ENCODE data around the gene IFFO2. TPM values are rescaled to one million over a fixed set of nuclear protein-coding genes. Genes with fewer than 3 reads are reported as not detected.

Gene IFFO2
- total RNA-seq, 1 experiment from 2014 or later, result 15.3 TPM

- Histone ChIP-seq H3K36me3 (no peaks in the 10 kb centered on the region), H3K27me3 (replicated peaks) (peaks cover 38% of the 10 kb centered on the region), H3K4me3 (no peak overlapping the region), H3K27ac (no peak overlapping the region), H3K9me3 (replicated peaks) (no peaks in the 10 kb centered on the region), H3K4me1 (replicated peaks) (no peaks in the 10 kb centered on the region)
- DNase-seq (ENCODE audit: low read depth in 1 of 2, low spot score in 2 of 2), result no peak
Observed at GRCh38 chr1:18868801-18869424, 87.6 kb downstream of the IFFO2 start.

DNA sequence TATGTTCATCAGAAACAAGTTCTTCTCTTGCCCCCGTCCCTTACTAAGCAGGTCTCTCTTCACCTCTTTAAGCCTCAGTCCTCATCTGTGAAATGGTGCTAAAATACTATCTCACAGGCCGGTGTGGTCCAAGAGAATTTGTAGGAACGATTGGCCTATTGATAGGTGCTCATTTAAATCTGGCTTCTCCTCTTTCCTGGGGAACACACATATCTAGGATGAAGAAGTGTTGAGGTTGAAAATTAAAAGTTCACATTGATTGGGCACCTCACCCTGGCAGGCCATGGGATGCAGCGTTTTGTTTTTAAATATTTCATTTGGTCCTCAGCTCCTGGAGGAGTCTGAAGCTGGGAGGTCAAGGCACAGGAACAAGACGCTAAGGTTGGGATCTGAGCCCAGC is 88.1 kb downstream of the IFFO2 start:
- Histone ChIP-seq H3K4me1 (replicated peaks) (no peaks in the 10 kb centered on the region), H3K27me3 (replicated peaks) (peaks cover 38% of the 10 kb centered on the region), H3K4me3 (no peak overlapping the region), H3K36me3 (no peaks in the 10 kb centered on the region), H3K9me3 (replicated peaks) (no peaks in the 10 kb centered on the region), H3K27ac (no peak overlapping the region)
- no peak for DNase-seq (ENCODE audit: low read depth in 1 of 2, low spot score in 2 of 2)

DNA sequence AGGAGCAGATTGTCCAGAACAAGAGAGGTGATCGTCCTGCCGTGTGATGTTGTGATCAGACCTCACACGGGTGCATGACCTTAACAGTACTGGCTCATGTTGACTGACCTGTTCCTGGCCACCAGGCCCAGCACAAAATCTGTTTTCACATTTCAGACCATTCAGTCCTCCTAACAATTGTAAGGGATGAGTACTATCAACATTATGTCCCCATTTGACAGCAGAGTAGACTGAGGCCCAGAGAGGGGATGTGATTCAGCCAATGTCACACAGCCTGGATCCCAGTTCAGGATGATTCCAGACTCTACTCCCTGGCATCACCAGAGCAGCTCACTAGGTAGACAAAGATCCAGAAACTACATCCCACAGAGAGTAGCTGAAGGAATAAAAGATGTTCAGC is 89.6 kb downstream of the IFFO2 start:
- no peak for DNase-seq (ENCODE audit: low read depth in 1 of 2, low spot score in 2 of 2)
- peaks cover 48% of the 10 kb centered on the region for H3K27me3 ChIP-seq (replicated peaks)
- H3K27ac ChIP-seq, result no peak overlapping the region
- no peaks in the 10 kb centered on the region for H3K4me1 ChIP-seq (replicated peaks)
- no peak overlapping the region for H3K4me3 ChIP-seq
- H3K9me3 ChIP-seq (replicated peaks), result no peaks in the 10 kb centered on the region
- no peaks in the 10 kb centered on the region for H3K36me3 ChIP-seq

DNA sequence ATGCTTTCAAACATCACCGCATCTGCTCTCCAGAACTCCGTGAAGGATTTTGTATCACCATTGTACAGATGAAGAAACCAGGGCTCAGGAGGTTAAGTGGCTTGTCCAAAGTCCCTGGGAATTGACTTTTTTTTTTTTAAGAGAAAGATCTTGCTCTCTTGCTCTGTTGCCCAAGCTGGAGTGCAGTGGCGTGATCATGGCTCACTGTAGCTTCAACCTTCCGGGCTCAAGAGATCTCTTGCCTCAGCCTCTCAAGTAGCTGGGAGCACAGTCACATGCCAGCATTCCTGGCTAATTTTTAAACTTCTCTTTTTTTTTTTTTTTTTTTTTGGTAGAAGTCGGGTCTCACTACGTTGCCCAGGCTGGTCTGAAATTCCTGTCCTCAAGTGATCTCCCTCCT is 90.2 kb downstream of the IFFO2 start:
- Histone ChIP-seq H3K27me3 (replicated peaks) (peaks cover 53% of the 10 kb centered on the region), H3K9me3 (replicated peaks) (no peaks in the 10 kb centered on the region), H3K4me3 (no peak overlapping the region), H3K36me3 (no peaks in the 10 kb centered on the region), H3K27ac (no peak overlapping the region), H3K4me1 (replicated peaks) (no peaks in the 10 kb centered on the region)
- DNase-seq (ENCODE audit: low read depth in 1 of 2, low spot score in 2 of 2), result no peak

- no peak for DNase-seq (ENCODE audit: low read depth in 1 of 2, low spot score in 2 of 2)
- H3K36me3 ChIP-seq, result no peaks in the 10 kb centered on the region
- H3K27ac ChIP-seq, result no peak overlapping the region
- H3K9me3 ChIP-seq (replicated peaks), result no peaks in the 10 kb centered on the region
- H3K4me3 ChIP-seq, result no peak overlapping the region
- H3K4me1 ChIP-seq (replicated peaks), result no peaks in the 10 kb centered on the region
- peaks cover 53% of the 10 kb centered on the region for H3K27me3 ChIP-seq (replicated peaks)
Observed at GRCh38 chr1:18865176-18865575, 91.3 kb downstream of the IFFO2 start.

GRCh38 chr1:18861590-18861989 is 94.9 kb downstream of the IFFO2 start:
- Histone ChIP-seq H3K4me1 (replicated peaks) (no peaks in the 10 kb centered on the region), H3K9me3 (replicated peaks) (no peaks in the 10 kb centered on the region), H3K4me3 (no peak overlapping the region), H3K27me3 (replicated peaks) (peaks cover 36% of the 10 kb centered on the region), H3K36me3 (no peaks in the 10 kb centered on the region), H3K27ac (no peak overlapping the region)
- DNase-seq (ENCODE audit: low read depth in 1 of 2, low spot score in 2 of 2), result no peak

DNA sequence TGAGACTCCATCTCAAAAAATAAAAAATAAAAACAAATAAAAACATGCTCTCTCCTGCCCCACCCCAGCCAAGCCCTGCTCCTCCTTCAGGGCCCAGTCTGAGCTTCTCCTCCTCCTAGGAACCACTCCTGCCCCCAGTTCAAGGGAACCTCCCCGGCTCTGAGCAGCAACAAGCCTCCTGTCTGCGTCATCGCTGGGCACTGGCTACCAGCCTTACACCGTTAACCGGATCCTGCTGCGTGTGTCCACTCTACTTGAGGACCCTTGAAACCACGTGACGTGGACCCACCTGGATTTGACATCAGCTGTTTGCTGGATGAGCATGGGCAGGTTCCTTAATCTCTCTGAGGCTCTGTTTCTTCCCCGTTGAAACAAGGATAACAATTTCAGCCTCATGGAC is 95.4 kb downstream of the IFFO2 start:
- H3K4me1 ChIP-seq (replicated peaks), result no peaks in the 10 kb centered on the region
- H3K36me3 ChIP-seq, result no peaks in the 10 kb centered on the region
- H3K27ac ChIP-seq, result no peak overlapping the region
- no peaks in the 10 kb centered on the region for H3K9me3 ChIP-seq (replicated peaks)
- H3K27me3 ChIP-seq (replicated peaks), result peaks cover 36% of the 10 kb centered on the region
- DNase-seq (ENCODE audit: low read depth in 1 of 2, low spot score in 2 of 2), result no peak
- H3K4me3 ChIP-seq, result no peak overlapping the region

DNA sequence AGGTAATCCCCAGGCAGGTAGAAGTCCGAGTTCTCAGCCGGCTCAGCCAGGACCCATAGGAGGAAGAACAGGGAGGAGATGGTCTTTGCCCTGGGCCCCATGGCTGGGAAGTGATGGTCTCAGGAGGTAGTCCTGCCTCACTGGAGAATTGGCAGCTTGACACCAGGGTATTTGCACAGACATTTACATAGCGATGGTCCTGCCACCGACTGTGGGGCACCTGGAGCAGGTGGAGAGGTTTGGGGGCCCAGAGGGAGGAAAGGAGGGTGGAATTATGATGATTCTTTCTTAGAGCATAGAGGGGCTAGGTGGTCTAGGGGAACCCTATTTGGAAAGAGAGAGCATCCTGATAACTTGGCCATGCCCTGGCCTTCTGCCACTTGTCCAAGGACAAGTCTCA is 96.9 kb downstream of the IFFO2 start, which contains the start of gene TAS1R2:
Gene TAS1R2, minus strand, starts transcription at position 101 of the 400 bp plus-strand sequence. Its CDS starts 0 bp downstream, at position 101.
- Histone ChIP-seq H3K27ac (no peak within 1 kb of the TSS), H3K4me1 (replicated peaks) (no peaks in the 10 kb centered on the region), H3K4me3 (no peak within 1 kb of the TSS), H3K9me3 (replicated peaks) (no peaks in the 10 kb centered on the region), H3K27me3 (replicated peaks) (peaks cover 23% of the 10 kb centered on the region), H3K36me3 (no peaks in the 10 kb centered on the region)
- DNase-seq (ENCODE audit: low read depth in 1 of 2, low spot score in 2 of 2), result no peak

DNA sequence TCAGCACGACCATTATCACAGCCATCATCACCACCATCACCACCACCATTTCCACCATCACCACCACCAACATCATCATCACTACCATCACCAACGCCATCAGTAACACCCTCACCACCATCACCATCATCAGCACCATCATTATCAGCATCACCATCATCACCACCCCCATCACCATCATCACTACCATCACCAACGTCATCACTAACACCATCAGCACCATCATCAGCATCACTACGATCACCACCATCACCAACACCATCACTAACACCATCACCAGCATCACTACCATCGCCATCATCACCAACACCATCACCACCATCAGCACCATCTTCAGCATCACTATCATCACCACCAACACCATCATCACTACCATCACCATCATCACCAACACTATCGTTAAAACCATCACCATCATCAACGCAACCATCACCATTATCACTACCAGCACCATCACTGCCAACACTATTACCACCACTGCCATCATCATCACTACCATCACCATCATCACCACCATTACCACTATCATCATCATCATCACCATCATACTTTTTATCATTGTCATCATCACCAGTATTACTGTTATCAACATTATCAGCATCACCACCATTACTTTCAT is 98.3 kb downstream of the IFFO2 start:
- H3K27me3 ChIP-seq (replicated peaks), result peaks cover 21% of the 10 kb centered on the region
- no peak for DNase-seq (ENCODE audit: low read depth in 1 of 2, low spot score in 2 of 2)
- H3K36me3 ChIP-seq, result no peaks in the 10 kb centered on the region
- no peaks in the 10 kb centered on the region for H3K4me1 ChIP-seq (replicated peaks)
- no peak overlapping the region for H3K4me3 ChIP-seq
- H3K9me3 ChIP-seq (replicated peaks), result no peaks in the 10 kb centered on the region
- H3K27ac ChIP-seq, result no peak overlapping the region

DNA sequence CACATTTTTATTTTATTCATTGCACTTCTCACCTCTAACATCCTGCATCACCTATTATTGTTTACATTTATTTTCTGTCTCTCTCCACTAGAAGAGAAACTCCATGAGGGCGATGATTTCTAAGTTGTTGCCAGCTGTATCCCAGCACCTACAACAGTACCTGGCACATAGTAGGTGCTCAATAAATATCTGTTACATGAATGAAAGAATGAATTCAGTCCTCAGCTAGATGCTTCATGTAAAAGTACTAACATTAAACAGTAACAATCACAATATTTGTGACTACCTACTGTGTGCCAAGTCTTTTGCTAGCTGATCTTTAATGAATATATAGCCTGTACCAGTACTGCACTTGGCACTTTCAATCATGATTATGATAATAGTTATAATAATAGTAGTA is 100.0 kb downstream of the IFFO2 start:
- Histone ChIP-seq H3K27ac (no peak overlapping the region), H3K27me3 (replicated peaks) (peaks cover 7% of the 10 kb centered on the region), H3K4me1 (replicated peaks) (no peaks in the 10 kb centered on the region), H3K36me3 (no peaks in the 10 kb centered on the region), H3K9me3 (replicated peaks) (no peaks in the 10 kb centered on the region), H3K4me3 (no peak overlapping the region)
- DNase-seq (ENCODE audit: low read depth in 1 of 2, low spot score in 2 of 2), result no peak

DNA sequence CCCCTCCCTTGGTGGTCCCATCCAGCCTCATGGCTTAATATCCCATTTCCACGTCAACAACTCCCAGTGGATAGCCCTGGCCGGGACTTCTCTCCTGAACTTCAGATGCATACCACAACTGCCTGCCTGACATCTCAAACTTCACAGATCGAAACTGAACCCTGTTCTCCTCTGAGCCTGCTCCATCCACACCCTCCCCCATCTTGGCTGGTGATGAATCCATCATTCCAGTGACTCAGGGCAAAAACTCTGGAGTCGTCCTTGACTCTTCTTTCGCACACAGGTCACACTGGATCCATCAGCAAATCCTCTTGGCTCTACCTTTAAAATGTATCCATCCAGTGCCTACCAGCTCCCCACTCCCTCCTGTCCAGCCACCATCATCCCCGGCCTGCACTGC is 100.9 kb downstream of the IFFO2 start:
- H3K27me3 ChIP-seq (replicated peaks), result peaks cover 6% of the 10 kb centered on the region; the same call in 1 of the 2 replicates
- DNase-seq (ENCODE audit: low read depth in 1 of 2, low spot score in 2 of 2), result no peak
- H3K36me3 ChIP-seq, result no peaks in the 10 kb centered on the region
- no peak overlapping the region for H3K27ac ChIP-seq
- no peak overlapping the region for H3K4me3 ChIP-seq
- no peaks in the 10 kb centered on the region for H3K9me3 ChIP-seq (replicated peaks)
- no peaks in the 10 kb centered on the region for H3K4me1 ChIP-seq (replicated peaks)

DNA sequence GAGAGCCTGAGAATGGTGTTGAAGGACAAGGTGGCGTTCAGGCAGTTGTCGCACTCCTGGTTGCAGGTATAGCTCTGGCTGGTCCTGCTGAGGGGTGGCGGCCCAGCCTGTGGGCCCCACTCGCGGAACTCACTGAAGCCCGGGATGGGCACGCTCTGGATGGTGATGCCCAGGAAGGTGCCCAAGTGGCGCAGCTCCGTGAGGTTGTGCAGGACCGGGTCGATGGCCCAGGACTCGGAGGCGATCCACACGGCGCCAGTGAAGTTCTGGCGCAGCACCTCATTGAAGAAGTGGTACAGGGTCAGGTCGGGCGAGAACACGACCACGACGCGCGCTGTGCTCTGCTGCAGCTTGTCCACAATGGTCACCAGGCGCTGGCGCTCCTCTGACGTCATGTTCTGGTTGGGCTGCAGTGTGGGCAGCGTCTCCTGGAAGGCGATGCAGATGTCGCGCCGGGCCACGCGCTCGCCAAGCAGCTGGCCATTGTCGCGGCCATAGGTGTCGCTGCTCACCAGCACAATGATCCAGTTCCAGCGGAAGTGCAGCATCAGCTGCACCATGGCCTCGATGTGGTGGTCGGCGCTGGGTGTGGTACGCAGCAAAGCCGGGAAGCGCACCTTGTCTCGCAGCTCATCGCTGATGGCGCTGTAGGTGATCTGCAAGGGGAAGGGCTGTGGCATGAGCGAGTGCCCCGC is 102.0 kb downstream of the IFFO2 start:
- H3K4me3 ChIP-seq, result no peak overlapping the region
- H3K36me3 ChIP-seq, result no peaks in the 10 kb centered on the region
- H3K9me3 ChIP-seq (replicated peaks), result no peaks in the 10 kb centered on the region
- H3K27ac ChIP-seq, result no peak overlapping the region
- no peaks in the 10 kb centered on the region for H3K4me1 ChIP-seq (replicated peaks)
- DNase-seq (ENCODE audit: low read depth in 1 of 2, low spot score in 2 of 2), result no peak
- H3K27me3 ChIP-seq (replicated peaks), result peaks cover 6% of the 10 kb centered on the region; the same call in 1 of the 2 replicates
